Smooth muscle cell (in vitro differentiated cells): ENCODE results near the gene NLGN1. TPM values are rescaled to one million over a fixed set of nuclear protein-coding genes. Genes with fewer than 3 reads are reported as not detected.

Experiments used
- DNase-seq: peaks from one replicate; lab custom pipeline; 2025; ENCODE audit not compliant: unreplicated experiment; lab: John Stamatoyannopoulos, UW
- H2AFZ ChIP-seq: fragments of 200-600 bp; sonication (generic); 2 replicates; pipeline ENCODE4 v1.6.0; 2016; ENCODE audit warnings: antibody characterized with exemption, low read depth, mild to moderate bottlenecking
- H3F3A ChIP-seq: fragments of 200-600 bp; sonication (generic); 2 replicates; pipeline ENCODE4 v1.6.0; 2017; ENCODE audit warnings: antibody characterized with exemption, low read depth
- H3K27ac ChIP-seq: fragments of 200-600 bp; sonication (generic); 2 replicates; pipeline ENCODE4 v1.5.1; 2016; ENCODE audit warnings: low read depth, mild to moderate bottlenecking
- H3K27me3 ChIP-seq: fragments of 200-600 bp; sonication (generic); 2 replicates; pipeline ENCODE4 v1.6.1; 2016; ENCODE audit warnings: low read depth, mild to moderate bottlenecking
- H3K36me3 ChIP-seq: fragments of 200-600 bp; sonication (generic); 2 replicates; pipeline ENCODE4 v1.5.1; 2016; ENCODE audit warnings: low read depth
- H3K4me1 ChIP-seq: fragments of 200-600 bp; sonication (generic); 2 replicates; pipeline ENCODE4 v1.5.1; 2016; ENCODE audit warnings: low read depth
- H3K4me2 ChIP-seq: fragments of 200-600 bp; sonication (generic); 2 replicates; pipeline ENCODE4 v1.6.0; 2016; ENCODE audit warnings: mild to moderate bottlenecking
- H3K4me3 ChIP-seq: fragments of 200-600 bp; sonication (generic); 2 replicates; pipeline ENCODE4 v1.5.1; 2016; ENCODE audit warnings: mild to moderate bottlenecking
- H3K79me2 ChIP-seq: fragments of 200-600 bp; sonication (generic); 2 replicates; pipeline ENCODE4 v1.6.0; 2016; ENCODE audit warnings: low read depth, mild to moderate bottlenecking
- H3K9ac ChIP-seq: fragments of 200-600 bp; sonication (generic); 2 replicates; pipeline ENCODE4 v1.6.0; 2016; ENCODE audit warnings: low read depth
- H3K9me3 ChIP-seq: fragments of 200-600 bp; sonication (generic); replicated peaks from 2 replicates; pipeline ENCODE4 v1.5.1; 2016; ENCODE audit warnings: low read depth
- H4K20me1 ChIP-seq: fragments of 200-600 bp; sonication (generic); 2 replicates; pipeline ENCODE4 v1.6.0; 2016; ENCODE audit warnings: low read depth
- WGBS: methylation state at CpG from one replicate; pipeline ENCODE4 v1.1.7; 2016; ENCODE audit warnings: low lambda C conversion rate; 5-methylcytosine and 5-hydroxymethylcytosine counted together
- polyA plus RNA-seq: library from polyadenylated mRNA; unstranded; fragments of >200 nt; fragmentation: Nextera tagmentation; extraction: Ambion mirVana; gene quantifications from 2 replicates; pipeline ENCODE4 v1.2.1, GENCODE V29; 2016
- small RNA-seq: library from RNA; depleted of rRNA; stranded (forward); fragments of <200 nt; gene quantifications from one replicate; pipeline ENCODE3, GENCODE V24; 2014
- total RNA-seq: library from RNA; depleted of rRNA; stranded (reverse); fragments of >200 nt; gene quantifications from 2 replicates; pipeline ENCODE4 v1.2.3, GENCODE V29; 2014
- TF ChIP-seq, protein P1 (sequence below): fragments of 200-600 bp; sonication (generic); IDR thresholded peaks from 2 replicates; pipeline ENCODE4 v1.5.1; 2017; ENCODE audit warnings: borderline replicate concordance, mild to moderate bottlenecking, antibody characterized with exemption; ENCODE audit not compliant: insufficient read depth, poor library complexity, severe bottlenecking

Gene NLGN1
- total and polyA plus RNA-seq, 2 experiments from 2014 or later: 0.04 TPM; not detected in 1

- H3F3A ChIP-seq: no peaks in the 10 kb centered on the region
- WGBS: 89% methylated on average over 1 of the region's 1 CpG
- H4K20me1 ChIP-seq: no peaks in the 10 kb centered on the region
Observed at GRCh38 chr3:174335324-174335723, 937.8 kb downstream of the NLGN1 start.

GRCh38 chr3:174335910-174336309, 938.4 kb downstream of the NLGN1 start:
- no peak overlapping the region for H3K4me3 ChIP-seq
- H3K9ac ChIP-seq: no peak overlapping the region

More at GRCh38 chr3:174335324-174335723, 937.8 kb downstream of the NLGN1 start:
- Histone ChIP-seq H3K36me3 (no peaks in the 10 kb centered on the region), H3K27ac (no peak overlapping the region), H3K4me2 (no peak overlapping the region), H3K4me3 (no peak overlapping the region), H2AFZ (no peak overlapping the region), H3K4me1 (no peaks in the 10 kb centered on the region), H3K27me3 (peaks cover 16% of the 10 kb centered on the region), H3K9ac (no peak overlapping the region), H3K79me2 (no peaks in the 10 kb centered on the region), H3K9me3 (no peaks in the 10 kb centered on the region)
- DNase-seq: no peak
- TF ChIP-seq, protein P1, sequence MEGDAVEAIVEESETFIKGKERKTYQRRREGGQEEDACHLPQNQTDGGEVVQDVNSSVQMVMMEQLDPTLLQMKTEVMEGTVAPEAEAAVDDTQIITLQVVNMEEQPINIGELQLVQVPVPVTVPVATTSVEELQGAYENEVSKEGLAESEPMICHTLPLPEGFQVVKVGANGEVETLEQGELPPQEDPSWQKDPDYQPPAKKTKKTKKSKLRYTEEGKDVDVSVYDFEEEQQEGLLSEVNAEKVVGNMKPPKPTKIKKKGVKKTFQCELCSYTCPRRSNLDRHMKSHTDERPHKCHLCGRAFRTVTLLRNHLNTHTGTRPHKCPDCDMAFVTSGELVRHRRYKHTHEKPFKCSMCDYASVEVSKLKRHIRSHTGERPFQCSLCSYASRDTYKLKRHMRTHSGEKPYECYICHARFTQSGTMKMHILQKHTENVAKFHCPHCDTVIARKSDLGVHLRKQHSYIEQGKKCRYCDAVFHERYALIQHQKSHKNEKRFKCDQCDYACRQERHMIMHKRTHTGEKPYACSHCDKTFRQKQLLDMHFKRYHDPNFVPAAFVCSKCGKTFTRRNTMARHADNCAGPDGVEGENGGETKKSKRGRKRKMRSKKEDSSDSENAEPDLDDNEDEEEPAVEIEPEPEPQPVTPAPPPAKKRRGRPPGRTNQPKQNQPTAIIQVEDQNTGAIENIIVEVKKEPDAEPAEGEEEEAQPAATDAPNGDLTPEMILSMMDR: no peak

More at GRCh38 chr3:174335910-174336309, 938.4 kb downstream of the NLGN1 start:
- H3K36me3 ChIP-seq: no peaks in the 10 kb centered on the region
- H3F3A ChIP-seq: no peaks in the 10 kb centered on the region
- H3K27me3 ChIP-seq: peaks cover 21% of the 10 kb centered on the region
- H3K4me1 ChIP-seq: no peaks in the 10 kb centered on the region
- no peaks in the 10 kb centered on the region for H3K79me2 ChIP-seq
- H3K9me3 ChIP-seq: no peaks in the 10 kb centered on the region
- H3K27ac ChIP-seq: no peak overlapping the region
- no peak overlapping the region for H2AFZ ChIP-seq
- no peaks in the 10 kb centered on the region for H4K20me1 ChIP-seq
- DNase-seq: no peak
- TF ChIP-seq, protein P1: no peak
- H3K4me2 ChIP-seq: no peak overlapping the region

Small RNAs within 50 kb of the gene (small RNA-seq; reads per million reads assigned to genes)
- not detected for gene RN7SKP234
